Hepatic stellate cell (primary cell): Measurements from ENCODE around the gene PRX.
"Not testable (repeated sequence)": the region's sequence is repeated elsewhere in the genome, so short reads cannot be mapped to it uniquely, and the experiment has no call there.

Experiments used
- DNase-seq: peaks from one replicate; pipeline ENCODE4 v3.0.0; 2011; ENCODE audit warnings: low spot score

PRX gene

GRCh38 chr19:40389404-40390083 lies 23.6 kb downstream of the PRX start:
- DNase-seq = no peak

GRCh38 chr19:40388481-40388880 lies 24.7 kb downstream of the PRX start:
- no peak for DNase-seq

- DNase-seq = no peak
Measured at GRCh38 chr19:40387155-40387554, 26.0 kb downstream of the PRX start.

GRCh38 chr19:40383668-40384248 lies 29.4 kb downstream of the PRX start:
- no peak for DNase-seq

GRCh38 chr19:40381321-40381720 lies 31.9 kb downstream of the PRX start:
- no peak for DNase-seq

GRCh38 chr19:40380199-40381037 lies 32.8 kb downstream of the PRX start:
- DNase-seq = no peak

GRCh38 chr19:40379446-40380198 lies 33.6 kb downstream of the PRX start:
- no peak for DNase-seq

- DNase-seq = no peak
Measured at GRCh38 chr19:40378509-40378908, 34.7 kb downstream of the PRX start.

- no peak for DNase-seq
Measured at GRCh38 chr19:40377876-40378385, 35.2 kb downstream of the PRX start.

- DNase-seq = no peak
Measured at GRCh38 chr19:40376286-40376862, 36.8 kb downstream of the PRX start.

- no peak for DNase-seq
Measured at GRCh38 chr19:40374084-40374483, 39.1 kb downstream of the PRX start.

GRCh38 chr19:40371802-40372122 lies 41.4 kb downstream of the PRX start:
- no peak for DNase-seq

- DNase-seq = no peak
Measured at GRCh38 chr19:40370997-40371801, 42.0 kb downstream of the PRX start.

GRCh38 chr19:40370253-40370652 lies 42.9 kb downstream of the PRX start:
- not testable (repeated sequence) for DNase-seq

GRCh38 chr19:40369797-40370196 lies 43.4 kb downstream of the PRX start:
- DNase-seq = no peak

GRCh38 chr19:40367577-40368434 lies 45.4 kb downstream of the PRX start:
- DNase-seq = no peak

GRCh38 chr19:40366697-40367561 lies 46.2 kb downstream of the PRX start:
- no peak for DNase-seq

GRCh38 chr19:40365613-40366401 lies 47.4 kb downstream of the PRX start:
- peak; percentile 93 for DNase-seq
